HAP-1 (cell line): ENCODE results near the gene CPNE7.
"Not testable (repeated sequence)": the region's sequence is repeated elsewhere in the genome, so short reads cannot be mapped to it uniquely, and the experiment has no call there.

Experiments used
- DNase-seq, 2 experiments: peaks; one replicate each; pipeline ENCODE4 v3.0.0-alpha.2; 2016 to 2020; ENCODE audit warnings: low spot score in 2 of 2
- H3K27me3 ChIP-seq: fragments of 250-450 bp; sonication (Bioruptor Pico); 2 replicates; pipeline ENCODE4 v1.5.1; 2020; ENCODE audit warnings: low read depth, mild to moderate bottlenecking, moderate library complexity
- H3K36me3 ChIP-seq: fragments of 250-450 bp; sonication (Bioruptor Pico); replicated peaks from 2 replicates; pipeline ENCODE4 v1.5.1; 2020; ENCODE audit warnings: mild to moderate bottlenecking
- H3K4me1 ChIP-seq: fragments of 250-450 bp; sonication (Bioruptor Pico); 2 replicates; pipeline ENCODE4 v1.5.1; 2020; ENCODE audit warnings: mild to moderate bottlenecking
- H3K4me3 ChIP-seq: fragments of 250-450 bp; sonication (Bioruptor Pico); 2 replicates; pipeline ENCODE4 v1.5.1; 2020; ENCODE audit warnings: mild to moderate bottlenecking, moderate library complexity
- H3K9me3 ChIP-seq: fragments of 250-450 bp; sonication (Bioruptor Pico); 2 replicates; pipeline ENCODE4 v1.5.1; 2020; ENCODE audit warnings: mild to moderate bottlenecking, moderate library complexity
- in situ Hi-C: fragments of 300-500 bp; cut with MboI; formaldehyde crosslinking; loops from 3 replicates; pipeline ENCODE4 v1.14.3; 2020; ENCODE audit warnings: low sequenced_read_pairs, inconsistent platforms, mixed read lengths

Gene CPNE7

DNA sequence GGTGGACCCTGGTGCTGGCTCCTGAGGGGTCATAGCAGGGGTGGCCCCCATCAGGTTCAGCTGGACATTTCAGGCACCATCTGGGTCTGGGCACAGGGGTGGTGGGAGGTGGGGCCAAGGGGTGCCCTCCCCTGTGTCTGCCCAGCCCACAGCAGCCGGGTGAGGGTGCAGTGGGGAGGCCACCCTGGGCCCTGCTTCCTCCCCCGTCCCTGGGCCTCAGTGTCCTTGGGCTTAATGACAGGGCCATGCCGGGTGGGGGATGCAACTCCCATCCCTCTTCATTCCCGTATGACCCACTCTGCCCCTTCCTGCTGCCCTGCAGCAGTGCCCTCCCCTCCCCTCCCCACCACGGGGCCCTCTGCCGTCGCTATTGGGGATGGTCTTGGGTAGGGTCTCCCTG, 10.7 kb downstream of the CPNE7 start:
- no peak for DNase-seq
- Histone ChIP-seq H3K9me3 (no peaks in the 10 kb centered on the region), H3K27me3 (no peaks in the 10 kb centered on the region), H3K36me3 (peaks cover 77% of the 10 kb centered on the region), H3K4me3 (no peak overlapping the region), H3K4me1 (no peaks in the 10 kb centered on the region)
- in situ Hi-C loops = no loop called here

DNA sequence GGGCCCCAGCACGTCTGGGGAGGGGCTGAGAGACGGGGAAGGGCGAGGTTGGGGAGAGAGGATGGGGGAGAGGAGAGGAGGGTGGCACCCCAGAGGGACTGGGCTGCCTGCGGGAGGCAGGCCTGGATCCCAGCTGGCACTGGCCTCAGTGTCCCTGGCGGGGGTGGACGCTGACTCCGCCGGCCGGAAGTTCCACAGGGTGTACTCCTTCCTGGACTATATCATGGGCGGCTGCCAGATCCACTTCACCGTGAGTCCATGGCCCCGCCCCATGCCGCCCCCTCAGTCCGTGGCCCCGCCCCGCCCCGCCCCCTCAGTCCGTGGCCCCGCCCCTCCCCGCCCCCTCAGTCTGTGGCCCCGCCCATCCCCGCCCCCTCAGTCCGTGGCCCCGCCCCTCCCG, 11.3 kb downstream of the CPNE7 start:
- H3K4me3 ChIP-seq = no peak overlapping the region
- in situ Hi-C loops = no loop called here
- no peak for DNase-seq
- H3K9me3 ChIP-seq = no peaks in the 10 kb centered on the region
- no peaks in the 10 kb centered on the region for H3K4me1 ChIP-seq
- H3K27me3 ChIP-seq = no peaks in the 10 kb centered on the region
- H3K36me3 ChIP-seq = peaks cover 75% of the 10 kb centered on the region

DNA sequence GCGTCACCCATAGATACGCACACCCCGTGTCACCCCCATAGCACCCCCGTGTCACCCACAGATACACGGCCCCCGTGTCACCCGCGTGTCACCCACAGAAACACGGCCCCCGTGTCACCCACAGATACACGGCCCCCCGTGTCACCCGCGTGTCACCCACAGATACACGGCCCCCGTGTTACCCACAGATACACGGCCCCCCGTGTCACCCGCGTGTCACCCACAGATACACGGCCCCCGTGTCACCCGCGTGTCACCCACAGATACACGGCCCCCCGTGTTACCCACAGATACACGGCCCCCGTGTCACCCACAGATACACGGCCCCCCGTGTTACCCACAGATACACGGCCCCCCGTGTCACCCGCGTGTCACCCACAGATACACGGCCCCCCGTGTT, 12.1 kb downstream of the CPNE7 start:
- H3K4me3 ChIP-seq, H3K27me3 ChIP-seq, in situ Hi-C loops, H3K4me1 ChIP-seq, H3K9me3 ChIP-seq, DNase-seq: not testable (repeated sequence)
- H3K36me3 ChIP-seq = peaks cover 72% of the 10 kb centered on the region

DNA sequence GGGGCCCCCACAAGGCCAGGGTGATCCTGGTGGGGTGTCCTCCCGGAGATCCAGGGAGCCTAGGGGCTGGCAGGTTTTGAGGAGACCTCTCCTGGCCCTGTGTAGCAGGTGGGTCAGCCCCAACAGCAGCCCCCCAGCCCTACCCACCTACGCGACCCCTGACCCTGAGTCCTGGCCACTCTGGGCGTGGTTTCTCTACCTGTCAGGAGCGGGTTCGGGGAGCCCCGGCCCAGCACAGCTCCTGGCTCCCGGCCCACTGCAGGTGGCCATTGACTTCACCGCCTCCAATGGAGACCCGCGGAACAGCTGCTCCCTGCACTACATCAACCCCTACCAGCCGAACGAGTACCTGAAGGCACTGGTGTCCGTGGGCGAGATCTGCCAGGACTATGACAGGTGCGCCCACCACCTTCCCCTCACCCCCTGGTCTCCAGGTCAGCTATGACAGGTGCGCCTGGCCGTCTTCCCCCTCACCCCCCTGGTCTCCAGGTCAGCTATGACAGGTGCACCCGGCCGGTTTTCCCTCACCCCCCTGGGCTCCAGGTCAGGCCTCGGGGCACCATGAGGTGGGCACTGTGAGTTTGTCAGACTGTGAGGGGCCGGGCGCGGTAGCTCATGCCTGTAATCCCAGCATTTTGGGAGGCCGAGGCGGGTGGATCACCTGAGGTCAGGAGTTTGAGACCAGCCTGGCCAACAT, 13.0 kb downstream of the CPNE7 start:
- Histone ChIP-seq H3K4me3 (no peak overlapping the region), H3K27me3 (no peaks in the 10 kb centered on the region), H3K9me3 (no peaks in the 10 kb centered on the region), H3K36me3 (peaks cover 71% of the 10 kb centered on the region), H3K4me1 (no peaks in the 10 kb centered on the region)
- in situ Hi-C loops = no loop called here
- DNase-seq = no peak

DNA sequence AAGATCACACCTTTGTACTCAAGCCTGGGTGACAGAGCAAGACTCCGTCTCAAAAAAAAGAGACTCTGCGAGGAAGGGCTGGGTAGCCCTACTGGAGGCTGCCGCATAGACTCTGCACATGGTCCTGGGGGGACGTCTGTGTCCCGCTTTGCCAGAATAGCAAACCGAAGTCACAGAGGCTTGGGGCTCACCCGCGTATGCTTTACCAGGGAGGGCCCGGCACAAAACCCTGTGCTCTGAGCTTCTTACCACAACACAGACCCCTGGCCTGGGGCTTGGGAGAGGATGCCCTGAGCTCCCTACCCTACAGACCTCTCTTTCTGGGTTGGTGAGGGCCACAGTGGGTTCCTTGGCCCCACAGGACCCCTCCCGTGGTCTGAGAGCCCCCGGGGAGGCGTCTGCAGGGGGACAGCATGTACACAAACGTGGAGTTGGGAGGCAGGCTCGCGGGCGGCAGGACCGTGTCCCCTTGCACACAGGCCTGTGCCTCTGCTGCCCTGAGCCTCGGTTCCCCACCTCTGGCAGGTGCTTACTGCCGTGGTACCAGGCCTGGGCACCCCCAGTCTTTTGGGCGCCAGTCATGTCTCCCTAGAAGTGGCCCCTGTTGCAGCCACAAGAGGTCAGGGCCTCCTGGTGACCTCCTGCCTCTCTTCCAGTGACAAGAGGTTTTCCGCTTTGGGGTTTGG, 13.8 kb downstream of the CPNE7 start:
- in situ Hi-C loops = no loop called here
- Histone ChIP-seq H3K4me3 (no peak overlapping the region), H3K9me3 (no peaks in the 10 kb centered on the region), H3K27me3 (no peaks in the 10 kb centered on the region), H3K36me3 (peaks cover 66% of the 10 kb centered on the region), H3K4me1 (no peaks in the 10 kb centered on the region)
- DNase-seq = no peak

DNA sequence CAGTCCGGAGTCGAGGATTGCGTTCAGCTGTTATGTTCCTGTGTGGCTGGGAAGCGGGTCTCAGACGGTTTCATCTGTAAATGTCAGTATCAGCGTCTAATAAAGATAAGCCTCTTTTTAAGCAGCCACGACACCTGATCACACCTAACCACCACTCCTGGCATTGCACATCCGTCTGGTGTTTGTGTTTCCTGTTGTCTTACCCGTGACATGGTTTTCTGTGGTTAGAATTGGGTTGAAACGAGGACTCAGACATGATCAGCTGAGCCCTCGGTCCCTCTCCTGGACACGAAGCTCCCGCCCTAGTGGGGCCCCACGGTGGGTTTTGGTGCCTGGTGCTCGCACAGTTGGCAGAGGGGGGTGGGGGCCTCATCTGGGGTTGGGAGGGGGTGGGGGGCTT, 18.3 kb downstream of the CPNE7 start:
- Histone ChIP-seq H3K4me1 (no peaks in the 10 kb centered on the region), H3K27me3 (no peaks in the 10 kb centered on the region), H3K36me3 (peaks cover 52% of the 10 kb centered on the region), H3K9me3 (no peaks in the 10 kb centered on the region), H3K4me3 (no peak overlapping the region)
- in situ Hi-C loops = no loop called here
- DNase-seq = no peak

DNA sequence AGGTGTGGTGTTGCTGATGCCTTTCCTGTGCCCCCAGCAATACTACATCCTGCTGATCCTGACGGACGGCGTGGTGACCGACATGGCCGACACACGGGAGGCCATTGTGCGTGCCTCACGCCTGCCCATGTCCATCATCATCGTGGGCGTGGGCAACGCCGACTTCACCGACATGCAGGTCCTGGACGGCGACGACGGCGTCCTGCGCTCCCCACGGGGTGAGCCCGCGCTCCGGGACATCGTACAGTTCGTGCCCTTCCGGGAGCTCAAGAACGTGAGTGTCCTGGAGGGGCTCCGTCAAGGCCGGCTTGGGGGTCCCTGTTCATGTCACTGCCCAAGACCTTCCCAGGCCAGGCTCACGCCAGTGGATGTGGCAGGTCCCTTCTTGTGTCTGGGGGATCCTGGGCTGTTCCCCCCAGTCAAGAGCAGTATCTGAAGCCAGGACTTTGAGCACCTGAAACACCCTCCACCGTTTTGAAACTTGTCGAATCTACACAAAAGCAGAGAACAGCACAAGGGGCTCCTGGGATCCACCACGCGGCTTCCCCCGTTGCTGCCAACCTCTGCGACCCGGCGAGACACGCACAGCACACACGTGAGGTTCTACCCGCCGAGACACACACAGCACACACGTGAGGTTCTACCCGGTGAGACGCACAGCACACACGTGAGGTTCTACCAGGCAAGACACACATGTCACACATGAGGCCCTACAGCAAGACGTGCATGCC, 19.9 kb downstream of the CPNE7 start:
- no peak for DNase-seq
- no peaks in the 10 kb centered on the region for H3K4me1 ChIP-seq
- no peak overlapping the region for H3K4me3 ChIP-seq
- H3K36me3 ChIP-seq = peaks cover 36% of the 10 kb centered on the region
- in situ Hi-C loops = no loop called here
- no peaks in the 10 kb centered on the region for H3K27me3 ChIP-seq
- H3K9me3 ChIP-seq = no peaks in the 10 kb centered on the region

DNA sequence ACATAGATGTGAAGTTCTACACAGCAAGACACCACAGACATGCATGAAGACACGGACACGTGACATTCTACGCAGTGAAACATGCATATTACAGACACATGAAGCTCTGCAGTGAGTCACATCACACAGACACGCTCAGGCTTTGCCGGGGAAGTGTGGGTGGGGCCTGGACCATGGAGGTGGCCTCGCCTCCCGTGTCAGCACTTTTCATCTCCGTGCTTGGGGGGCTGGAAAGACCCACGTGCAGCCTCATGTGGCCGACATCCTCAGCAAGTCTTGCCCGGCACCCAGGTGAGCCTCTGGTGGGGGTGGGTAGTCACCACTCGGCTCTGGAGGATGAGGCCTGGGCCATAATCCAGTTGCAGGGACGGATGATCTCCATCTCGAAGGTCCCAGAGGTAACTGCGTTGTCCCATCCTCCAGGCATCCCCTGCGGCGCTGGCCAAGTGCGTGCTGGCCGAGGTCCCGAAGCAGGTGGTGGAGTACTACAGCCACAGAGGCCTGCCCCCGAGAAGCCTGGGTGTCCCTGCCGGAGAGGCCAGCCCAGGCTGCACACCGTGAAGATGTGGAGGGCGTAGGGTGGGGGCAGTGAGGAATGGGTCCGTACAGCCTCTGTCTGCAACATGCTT, 20.6 kb downstream of the CPNE7 start:
- Histone ChIP-seq H3K9me3 (no peaks in the 10 kb centered on the region), H3K4me1 (no peaks in the 10 kb centered on the region), H3K36me3 (peaks cover 33% of the 10 kb centered on the region), H3K27me3 (no peaks in the 10 kb centered on the region), H3K4me3 (no peak overlapping the region)
- in situ Hi-C loops = no loop called here
- DNase-seq = no peak

DNA sequence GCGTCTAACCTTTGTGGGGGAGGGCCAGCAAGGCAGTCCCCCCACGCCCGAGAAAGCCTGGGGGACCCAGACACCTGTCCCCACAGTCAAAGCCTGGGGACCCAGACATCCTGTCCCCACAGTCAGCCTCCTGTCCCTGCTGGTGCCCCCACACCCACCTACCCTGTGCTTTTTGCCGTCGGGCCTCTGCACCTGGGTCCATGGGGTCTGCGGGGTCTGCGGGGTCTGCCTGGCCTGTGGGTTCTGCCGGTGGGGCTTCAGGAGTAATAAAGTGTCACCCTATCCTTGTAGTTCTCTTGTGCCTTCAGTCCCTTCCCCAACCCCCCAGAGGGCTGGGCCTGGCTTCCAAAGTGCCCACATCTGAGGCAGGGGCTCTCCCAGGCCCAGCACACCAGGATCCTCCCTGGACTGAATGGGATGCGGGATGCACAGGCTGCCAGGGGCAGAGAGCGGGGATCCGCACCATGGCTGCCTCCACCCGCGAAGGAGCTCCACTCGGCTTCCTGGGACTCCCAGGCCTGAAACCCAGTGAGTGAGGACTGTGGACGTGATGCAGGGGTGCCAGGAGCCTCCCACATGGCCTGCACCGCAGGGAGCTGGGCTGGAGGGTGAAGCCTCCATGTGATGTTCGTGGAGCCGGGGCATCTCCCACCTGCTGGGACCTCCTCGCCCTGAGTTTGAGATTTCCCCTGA, 21.5 kb downstream of the CPNE7 start:
- H3K27me3 ChIP-seq = no peaks in the 10 kb centered on the region
- H3K36me3 ChIP-seq = peaks cover 28% of the 10 kb centered on the region
- in situ Hi-C loops = no loop called here
- no peak for DNase-seq
- H3K9me3 ChIP-seq = no peaks in the 10 kb centered on the region
- no peaks in the 10 kb centered on the region for H3K4me1 ChIP-seq
- H3K4me3 ChIP-seq = no peak overlapping the region

DNA sequence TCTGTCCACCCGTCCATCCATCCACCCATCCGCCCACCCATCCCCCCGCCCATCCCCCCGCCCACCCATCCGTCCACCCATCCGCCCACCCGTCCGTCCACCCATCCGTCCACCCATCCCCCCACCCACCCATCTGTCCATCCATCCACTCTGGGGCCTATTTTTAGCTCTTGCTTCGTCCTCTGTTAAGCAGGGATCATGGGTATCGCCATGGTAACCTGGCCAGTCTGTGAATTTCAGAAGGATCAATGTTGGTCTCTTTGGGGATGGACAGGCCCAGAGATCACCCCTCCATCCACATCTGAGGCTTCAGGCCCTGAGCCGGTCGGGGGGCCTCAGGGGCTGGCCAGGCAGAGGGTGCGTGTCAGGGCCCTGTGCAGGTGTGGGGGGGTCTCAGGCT, 22.6 kb downstream of the CPNE7 start:
- no peaks in the 10 kb centered on the region for H3K27me3 ChIP-seq
- in situ Hi-C loops = no loop called here
- H3K4me1 ChIP-seq = no peaks in the 10 kb centered on the region
- H3K36me3 ChIP-seq = peaks cover 19% of the 10 kb centered on the region
- H3K9me3 ChIP-seq = no peaks in the 10 kb centered on the region
- DNase-seq = peak in 1 of 2 experiments; percentile 59
- no peak overlapping the region for H3K4me3 ChIP-seq

DNA sequence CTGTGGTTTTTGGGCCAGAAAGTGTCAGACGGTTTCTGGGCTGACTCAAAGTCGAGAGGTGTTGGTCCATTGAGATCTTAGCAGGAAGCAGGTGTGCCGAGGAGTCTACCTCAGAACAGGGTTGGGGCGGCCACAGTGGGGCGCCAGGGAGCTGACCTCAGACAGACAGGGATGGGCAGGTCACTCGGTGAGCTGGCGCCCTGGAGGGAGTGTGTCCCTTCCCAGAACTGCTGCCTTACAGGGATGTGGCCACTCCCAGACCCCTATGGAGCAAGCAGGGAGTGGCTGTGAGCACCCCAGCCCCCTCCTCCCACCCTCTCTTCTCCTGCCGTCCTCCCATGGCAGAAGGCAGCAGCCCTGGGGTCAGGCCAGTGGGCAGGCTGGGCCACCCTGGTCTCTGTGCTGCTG, 23.9 kb downstream of the CPNE7 start:
- peak; percentile 42 to 80 for DNase-seq
- Histone ChIP-seq H3K4me1 (no peaks in the 10 kb centered on the region), H3K9me3 (no peaks in the 10 kb centered on the region), H3K4me3 (no peak overlapping the region), H3K27me3 (no peaks in the 10 kb centered on the region), H3K36me3 (peaks cover 12% of the 10 kb centered on the region)
- in situ Hi-C loops = no loop called here

DNA sequence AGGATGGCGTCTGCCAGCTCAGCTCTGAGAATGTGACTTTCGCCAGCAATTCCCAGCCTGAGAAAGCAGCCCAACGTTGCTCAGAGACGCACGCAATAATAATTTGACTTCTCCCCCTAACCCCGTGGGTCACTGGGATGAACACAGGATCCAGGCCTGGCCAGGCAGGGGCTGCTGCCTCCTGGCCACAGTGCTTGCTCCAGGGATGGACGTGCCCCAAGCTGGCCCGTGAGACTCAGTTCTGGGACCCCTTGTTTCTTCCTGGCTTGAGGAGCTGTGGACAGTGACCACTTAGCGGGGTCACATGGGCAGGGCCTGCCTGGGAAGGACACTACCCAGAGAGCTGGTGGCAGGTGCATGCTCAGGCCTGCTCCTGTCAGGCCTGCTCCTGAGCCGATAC, 24.3 kb downstream of the CPNE7 start:
- no peak overlapping the region for H3K4me3 ChIP-seq
- no peaks in the 10 kb centered on the region for H3K27me3 ChIP-seq
- no peak for DNase-seq
- no peaks in the 10 kb centered on the region for H3K9me3 ChIP-seq
- in situ Hi-C loops = no loop called here
- no peaks in the 10 kb centered on the region for H3K4me1 ChIP-seq
- peaks cover 12% of the 10 kb centered on the region for H3K36me3 ChIP-seq

DNA sequence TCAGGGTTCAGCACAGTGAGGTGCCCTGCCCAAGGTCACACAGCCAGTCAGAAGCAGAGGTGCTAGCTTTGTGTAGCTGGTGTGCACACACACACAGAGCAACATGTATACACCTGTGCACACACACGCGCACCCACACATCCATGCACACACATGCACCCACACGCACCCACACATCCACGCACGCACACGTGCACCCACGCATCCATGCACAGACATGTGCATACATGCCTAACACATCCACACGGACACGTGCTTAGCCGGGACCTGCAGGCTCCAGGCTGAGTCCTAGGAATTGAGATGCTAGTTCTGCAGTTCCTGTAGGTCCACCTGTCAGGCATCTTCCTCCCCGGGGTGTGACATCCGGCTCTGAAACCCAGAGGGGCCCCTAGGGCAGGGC, 24.9 kb downstream of the CPNE7 start:
- no peak overlapping the region for H3K4me3 ChIP-seq
- no peaks in the 10 kb centered on the region for H3K4me1 ChIP-seq
- DNase-seq = no peak
- H3K36me3 ChIP-seq = peaks cover 7% of the 10 kb centered on the region
- in situ Hi-C loops = no loop called here
- no peaks in the 10 kb centered on the region for H3K27me3 ChIP-seq
- H3K9me3 ChIP-seq = no peaks in the 10 kb centered on the region
